GM19351 (cell line): ENCODE measurements around the gene ATF6.

Experiments
- ATAC-seq: cut with Tn5 transposase; IDR thresholded peaks from one replicate; pipeline ENCODE4 v1.9.1; 2021; ENCODE audit warnings: mild to moderate bottlenecking, moderate library complexity; ENCODE audit not compliant: unreplicated experiment

Gene ATF6

DNA sequence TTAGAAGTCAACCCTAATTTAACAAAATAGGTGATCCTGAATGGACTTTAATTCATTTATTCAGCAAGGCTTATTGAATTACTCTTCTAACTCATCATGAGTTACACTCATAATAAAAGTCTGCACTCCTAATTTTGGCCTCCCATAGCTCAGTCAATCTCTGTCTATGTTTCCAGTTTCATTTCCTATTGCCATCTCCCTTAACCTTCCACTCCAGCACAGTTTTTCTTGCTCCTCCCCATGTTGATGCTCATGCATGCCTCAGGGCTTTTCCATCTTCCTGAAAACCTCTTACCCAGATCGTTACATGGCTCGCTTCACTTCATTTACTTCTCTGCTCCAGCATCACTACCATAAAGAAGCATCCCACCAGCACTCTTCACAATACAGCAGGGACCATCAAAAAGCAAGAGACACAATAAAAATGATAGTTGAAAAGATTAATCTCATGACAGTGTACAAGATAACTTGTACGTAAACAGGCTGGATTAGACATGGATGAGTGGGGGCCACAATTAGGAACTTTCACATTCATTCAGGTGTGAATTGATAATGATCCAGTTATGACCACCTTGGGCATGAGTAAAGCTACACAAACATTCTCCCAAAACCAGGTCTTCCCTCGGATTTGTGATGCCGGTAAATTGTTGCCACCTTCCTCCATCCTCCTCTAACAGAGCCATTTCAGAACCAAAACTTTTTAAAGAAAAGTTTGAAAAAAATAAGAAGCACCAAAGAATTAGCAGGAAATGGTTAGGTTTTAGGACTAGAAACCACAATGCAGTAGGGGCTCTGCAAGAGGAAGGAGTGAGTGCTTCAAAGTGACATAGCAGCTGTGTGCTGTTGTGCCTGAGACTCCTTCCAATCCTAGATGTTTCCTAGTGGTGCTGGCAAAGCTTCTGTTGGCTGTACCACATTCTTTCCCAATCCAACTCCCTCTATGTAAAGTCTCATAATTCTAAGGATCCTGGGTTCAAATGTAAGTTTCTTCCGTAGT is 167.8 kb downstream of the ATF6 start:
- ATAC-seq: no peak

DNA sequence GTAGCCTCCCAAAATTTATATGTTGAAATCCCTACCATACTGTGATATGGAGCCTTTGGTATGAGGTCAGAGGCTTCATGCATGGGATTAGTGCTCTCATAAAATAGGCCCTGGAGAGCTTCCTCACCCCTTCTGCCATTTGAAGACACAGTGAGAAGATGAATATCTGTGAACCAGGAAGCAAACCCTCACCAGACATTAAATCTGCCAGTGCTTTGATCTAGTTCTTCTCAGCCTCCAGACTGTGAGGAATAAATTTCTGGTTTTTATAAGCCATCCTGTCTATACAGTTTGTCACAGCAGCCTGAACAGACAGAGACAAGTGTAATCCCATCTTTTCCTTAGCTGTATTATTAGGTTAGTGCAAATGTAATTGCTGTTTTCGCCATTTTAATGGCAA is 169.1 kb downstream of the ATF6 start:
- no peak for ATAC-seq

DNA sequence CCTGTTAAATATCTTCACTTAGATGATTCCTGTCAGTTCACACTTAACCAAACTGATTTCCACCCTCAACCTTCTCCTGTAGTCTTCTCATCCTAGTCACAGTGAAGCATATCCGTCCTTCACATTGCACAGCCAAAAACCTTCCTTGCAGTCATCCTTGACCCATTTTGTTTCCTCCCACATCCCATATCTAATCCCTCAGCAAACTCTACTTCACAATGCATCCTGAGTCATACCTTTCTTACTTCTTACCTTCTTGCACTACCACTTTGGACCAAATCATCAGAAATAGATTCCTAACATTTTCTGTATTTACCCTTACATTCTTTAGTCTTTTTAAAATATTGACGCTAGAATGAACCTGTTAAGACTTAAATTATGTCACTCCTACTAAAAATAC is 170.7 kb downstream of the ATF6 start:
- ATAC-seq: no peak

DNA sequence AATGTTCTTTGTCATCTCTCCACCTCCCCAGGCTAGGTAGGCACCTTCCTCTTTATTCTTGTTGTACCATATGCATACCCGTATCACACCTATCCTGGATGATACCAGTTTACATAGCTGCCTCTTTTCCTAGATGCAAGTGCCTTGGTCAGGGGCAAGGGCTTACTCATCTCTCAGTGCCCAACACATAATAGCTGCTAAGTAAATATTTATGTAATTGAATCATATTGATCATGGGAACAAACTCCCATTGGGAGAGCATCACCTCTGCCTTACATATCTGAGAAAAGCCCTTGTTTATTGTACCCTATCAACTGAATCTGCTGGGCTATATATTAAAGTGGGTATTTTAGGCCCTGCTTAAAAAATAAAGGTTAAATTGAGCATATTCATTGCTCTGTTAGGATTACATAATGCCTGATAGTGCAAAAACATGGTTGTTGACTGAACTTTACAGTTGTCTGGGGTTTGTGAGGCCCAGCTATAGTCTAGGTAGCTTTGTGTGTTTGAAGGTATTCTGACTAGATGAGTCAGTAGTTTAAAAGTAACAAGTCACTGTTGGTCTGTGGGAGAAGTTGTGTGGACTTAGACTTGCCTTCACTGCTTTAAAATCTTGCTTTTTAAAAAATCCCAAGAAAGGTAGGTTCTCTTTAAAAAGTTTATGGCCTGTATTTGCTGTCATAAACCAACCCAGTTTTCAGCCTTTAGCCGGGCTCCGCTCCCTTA is 174.9 kb downstream of the ATF6 start:
- ATAC-seq: no peak

DNA sequence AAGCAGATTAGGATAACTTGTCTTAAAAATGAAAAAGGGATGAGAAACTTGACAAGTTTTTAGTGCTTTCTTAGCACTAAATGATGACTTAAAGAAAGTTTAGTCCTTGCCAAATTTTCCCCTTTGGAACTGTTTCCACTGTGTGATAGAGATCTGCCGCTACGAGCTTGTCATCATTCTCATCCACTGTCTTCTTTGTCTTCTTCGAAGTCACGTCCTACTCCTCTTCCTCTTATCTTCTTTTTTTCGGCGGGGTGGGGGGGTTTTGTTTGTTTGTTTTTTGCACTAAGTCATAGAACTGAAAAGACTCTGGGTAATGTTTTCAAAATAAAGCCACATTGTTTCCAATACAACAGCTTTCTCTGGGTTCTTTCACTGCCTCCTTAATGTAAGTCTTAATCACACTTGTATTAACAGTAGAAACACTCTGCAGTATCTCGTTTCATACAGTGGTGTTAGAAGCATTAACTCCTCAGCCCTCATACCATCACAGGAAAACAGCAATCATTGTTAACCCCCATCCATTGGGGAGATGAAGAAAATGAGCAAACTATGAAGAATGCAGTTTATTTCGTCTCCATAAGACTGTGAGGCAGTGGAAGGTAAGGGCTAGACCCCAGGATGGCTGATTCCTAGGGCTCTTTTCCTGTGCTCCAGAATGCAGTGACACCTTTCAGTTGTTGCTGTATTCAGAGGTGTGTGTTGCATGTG is 175.8 kb downstream of the ATF6 start:
- ATAC-seq: no peak

DNA sequence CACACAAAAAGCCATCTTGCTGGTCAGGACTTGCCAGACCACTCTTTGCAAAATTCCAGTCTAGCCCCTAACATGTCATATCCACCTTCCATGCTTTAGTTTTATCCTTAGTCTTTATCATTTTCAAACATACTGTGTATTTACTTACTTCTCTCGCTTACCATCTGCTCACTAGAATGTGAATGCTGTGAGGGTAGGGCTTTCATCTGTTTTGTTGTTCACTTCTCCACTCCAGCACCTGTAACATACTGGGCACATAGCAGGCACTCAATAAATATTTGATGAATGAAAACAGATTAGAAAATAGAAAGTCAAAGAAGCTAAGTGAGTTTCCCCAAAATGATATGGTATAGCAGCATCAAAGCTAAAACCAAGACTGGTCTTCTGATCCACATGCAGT is 177.6 kb downstream of the ATF6 start:
- ATAC-seq: no peak

DNA sequence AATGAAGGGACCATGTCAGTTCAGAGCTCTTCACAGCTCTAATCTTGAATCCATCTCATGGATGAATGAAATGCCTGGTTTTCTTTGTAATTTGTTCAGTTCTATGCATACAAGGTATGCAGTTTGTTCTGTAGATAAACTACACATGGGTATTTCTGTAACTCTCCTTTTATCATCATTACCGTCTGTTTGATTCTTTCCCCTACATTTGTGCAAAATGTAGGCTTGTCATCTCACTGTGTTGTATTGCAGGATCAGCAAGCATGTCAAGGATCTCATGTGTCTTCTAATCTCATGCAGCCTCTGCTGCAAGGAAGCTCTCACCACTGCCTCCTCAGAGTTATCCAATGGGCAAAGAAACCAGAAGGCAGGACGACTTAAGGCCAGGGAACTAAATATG is 178.3 kb downstream of the ATF6 start:
- ATAC-seq: no peak

DNA sequence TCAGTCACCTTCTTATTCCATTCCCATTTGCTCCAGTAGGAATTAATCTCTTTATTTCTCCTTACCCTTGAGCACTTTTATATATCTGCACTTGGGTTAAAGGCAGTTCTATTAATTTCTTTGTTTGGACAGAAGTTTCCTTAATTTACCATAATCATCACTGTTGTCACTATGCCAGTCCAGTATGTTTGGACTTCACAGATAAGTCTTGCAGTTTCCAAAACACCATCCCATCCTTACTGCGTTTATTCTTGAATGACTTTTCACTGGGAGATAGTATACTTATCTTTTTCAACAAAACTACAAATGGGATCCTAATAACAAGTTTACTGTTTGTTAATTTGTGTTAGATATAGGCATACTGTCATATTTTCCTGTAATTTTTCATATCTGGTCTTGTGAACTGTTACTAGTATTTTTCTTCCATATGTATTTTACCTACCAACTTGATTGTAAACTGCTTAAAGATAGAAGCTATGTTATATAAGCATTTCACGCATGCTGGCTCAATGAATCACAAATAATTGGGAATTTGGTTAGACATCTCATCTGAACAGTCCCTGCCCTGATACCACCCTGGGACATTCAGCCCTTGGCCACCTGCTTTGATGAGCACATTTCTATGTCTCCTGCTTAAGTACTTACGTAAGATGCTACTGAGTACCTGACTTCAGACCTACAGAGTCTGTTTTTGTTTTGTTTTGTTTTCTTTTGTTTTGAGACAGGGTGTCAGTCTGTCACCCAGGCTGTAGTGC is 179.4 kb downstream of the ATF6 start:
- no peak for ATAC-seq

DNA sequence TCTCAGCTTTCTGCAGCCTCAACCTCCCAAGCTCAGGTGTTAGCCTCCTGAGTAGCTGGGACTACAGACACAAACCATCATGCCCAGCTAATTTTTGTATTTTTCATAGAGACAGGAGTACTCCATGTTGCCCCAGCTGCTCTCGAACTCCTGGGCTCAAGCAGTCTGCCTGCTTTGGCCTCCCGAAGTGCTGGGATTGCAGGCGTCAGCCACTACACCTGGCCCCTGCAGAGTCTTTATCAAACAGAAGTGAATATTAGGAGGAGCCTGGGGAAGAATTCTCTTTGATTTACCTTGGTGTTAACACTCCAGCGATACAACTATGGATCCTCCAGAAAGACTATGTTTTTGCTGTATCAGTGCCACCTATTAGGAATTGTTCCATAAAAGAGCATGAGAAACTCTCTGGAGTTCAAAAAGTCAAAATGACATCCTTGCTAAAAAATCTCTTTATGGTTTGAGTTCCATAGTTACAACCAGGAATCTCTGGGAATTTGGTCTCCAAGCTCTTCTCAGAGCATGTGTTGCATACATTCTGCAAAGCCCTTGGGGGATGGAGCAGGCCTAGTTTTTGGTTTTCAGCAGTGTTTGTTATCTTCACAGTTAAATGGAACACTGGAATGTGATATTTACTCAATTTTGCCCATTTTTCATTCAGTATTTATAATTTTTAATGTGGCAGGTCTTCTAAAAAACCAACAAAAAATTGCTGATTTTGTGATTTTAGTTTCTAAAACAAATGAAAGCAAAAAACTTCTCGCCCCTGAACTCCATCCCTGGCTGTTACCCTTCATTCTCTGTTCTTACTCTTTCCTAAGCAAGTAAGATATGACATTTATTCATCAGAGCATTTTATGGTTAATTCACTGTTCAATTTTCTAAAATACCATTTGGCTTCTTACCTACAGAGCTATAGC is 180.2 kb downstream of the ATF6 start:
- no peak for ATAC-seq

DNA sequence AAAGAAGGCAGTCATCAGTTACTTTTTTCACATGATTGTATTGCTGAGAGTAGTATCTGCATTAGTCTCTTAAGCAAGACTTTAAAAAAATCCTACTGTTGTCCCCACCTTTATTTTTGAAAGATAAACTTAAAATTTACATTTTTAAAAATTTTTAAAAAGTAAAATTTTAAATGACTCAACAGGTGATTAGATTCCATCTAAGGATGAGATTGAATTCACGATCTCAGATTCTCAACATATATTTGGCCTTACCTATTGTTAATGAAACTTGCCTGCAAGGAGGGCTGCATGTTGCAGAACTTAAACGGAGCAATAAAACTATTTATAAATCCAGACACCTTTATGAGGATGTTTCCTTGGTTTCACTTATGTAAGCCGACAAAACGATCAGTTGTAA is 182.3 kb downstream of the ATF6 start:
- no peak for ATAC-seq

DNA sequence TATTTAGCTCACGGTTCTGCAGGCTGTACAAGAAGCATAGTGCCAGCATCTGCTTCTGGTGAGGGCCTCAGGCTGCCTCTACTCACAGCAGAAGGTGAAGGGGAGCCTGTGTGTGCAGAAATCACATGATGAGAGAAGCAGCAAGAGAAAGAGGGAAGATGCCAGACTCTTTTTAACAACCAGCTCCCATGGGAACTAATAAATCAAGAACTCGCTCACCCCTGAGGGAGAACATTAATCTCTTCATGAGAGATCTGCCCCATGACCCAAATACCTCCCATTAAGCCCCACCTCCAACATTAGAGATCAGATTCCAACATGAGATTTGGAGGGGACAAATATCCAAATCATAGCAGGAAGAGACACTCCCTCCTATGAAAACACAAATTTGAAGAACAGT is 183.4 kb downstream of the ATF6 start:
- ATAC-seq: no peak

DNA sequence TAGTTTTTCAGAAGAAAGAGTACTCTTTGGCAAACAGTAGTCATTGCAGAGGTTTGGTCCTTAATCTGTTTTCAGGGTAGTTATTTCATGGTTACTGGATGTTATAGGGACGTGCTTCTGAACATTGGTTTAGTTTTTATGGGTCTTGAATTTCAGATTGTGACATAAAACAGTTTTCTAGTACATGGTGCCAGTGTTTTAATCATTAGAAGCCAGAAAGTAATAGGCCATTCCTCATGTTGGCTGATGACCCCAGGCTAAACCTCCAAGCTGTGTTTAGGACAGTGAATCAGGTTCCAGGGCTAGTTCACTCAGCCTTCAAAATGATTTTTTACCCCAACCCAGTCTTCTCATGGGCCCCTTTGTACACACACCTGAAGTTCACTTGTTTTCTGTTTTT is 184.3 kb downstream of the ATF6 start:
- no peak for ATAC-seq

DNA sequence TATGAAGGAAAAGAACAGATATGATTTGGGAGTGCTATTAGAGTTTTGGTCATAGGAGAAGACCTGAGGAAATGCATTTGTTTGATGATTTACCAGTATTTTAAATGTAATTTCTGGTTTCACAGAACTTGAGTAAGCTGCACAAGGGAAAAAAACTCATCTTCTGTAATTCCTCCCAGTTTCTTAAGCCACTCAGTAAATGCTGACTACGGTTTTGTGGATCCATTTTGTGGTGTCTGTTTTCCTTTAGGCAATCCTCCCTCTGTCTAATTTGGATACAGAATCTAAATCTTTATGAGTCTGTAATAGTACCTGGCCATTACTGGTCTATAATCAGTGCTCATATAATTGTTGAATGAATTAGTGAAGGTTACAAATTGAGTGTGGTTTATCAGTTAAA is 185.5 kb downstream of the ATF6 start:
- no peak for ATAC-seq

DNA sequence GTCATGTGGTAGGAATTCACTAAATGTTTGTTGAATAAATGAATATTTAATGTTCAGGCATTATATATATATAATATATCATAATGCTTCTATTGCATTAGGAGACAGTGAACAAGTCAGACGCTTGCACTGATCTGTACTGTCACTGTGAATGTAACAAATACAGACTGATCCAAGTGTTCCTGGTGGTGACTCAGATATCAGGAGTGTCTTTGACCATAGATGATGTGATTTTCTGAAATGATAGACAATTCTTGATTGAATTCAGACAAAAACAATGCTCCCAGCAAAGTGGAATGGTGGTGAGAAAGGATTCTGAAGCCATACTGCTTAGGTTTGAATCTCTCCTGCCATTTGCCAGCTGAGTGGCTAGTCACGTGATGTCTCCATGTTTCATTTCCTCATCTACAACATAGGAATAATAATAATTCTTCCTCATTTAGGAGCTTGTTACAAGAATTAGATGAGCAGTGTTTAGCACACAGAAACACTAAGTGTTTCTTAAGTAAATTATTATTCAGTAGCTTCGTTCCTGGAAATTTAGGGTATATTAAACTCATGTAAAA is 186.6 kb downstream of the ATF6 start:
- ATAC-seq: no peak

DNA sequence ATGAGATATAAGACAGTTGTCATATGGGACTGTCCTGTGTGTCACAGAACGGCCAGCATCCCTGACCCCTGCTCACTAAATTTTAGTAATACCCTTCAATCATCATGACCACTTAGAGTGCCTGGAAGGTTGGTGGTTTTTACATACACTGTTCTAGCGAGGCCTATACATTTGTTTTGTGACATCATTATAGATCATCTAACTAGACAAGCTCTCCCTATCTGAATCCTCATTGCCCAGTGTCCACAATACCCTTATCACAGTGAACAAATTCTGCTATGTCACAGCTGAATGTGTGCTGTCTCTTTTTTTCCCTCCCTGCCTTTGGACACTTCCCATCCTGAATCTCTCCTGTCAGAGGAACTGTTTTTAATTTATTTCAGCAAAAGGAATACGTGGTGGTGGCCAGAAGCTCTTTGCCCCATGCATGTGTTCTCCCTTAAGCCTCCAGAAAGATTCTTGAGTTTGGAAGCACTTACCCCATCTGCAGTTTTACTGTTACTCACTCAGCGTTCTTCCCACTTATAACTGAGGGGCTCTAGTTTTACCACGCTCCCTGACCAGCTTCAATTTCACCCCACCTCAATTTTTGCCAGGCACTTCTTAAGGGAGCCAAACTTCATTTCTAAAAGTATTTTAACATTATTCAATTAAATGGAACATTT is 187.3 kb downstream of the ATF6 start:
- ATAC-seq: no peak

DNA sequence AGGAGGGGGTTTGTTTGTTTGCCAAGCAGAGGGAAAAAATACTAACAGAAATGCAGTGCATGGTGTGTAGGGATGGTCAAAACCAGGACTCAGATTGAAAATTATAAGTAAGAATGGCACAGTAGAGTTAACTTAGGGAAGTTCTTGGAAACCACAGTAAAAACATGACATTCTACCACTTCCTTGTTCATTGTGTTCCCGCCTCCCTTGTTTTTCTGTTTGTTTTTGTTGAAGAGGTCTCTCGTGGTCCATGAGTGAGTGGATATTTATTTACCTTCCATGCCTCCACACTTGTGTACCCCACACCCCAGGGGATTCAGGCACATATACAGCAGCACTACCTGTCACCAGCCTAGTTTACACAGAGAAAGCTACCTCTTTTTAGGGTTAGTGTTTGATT is 187.9 kb downstream of the ATF6 start:
- ATAC-seq: no peak

DNA sequence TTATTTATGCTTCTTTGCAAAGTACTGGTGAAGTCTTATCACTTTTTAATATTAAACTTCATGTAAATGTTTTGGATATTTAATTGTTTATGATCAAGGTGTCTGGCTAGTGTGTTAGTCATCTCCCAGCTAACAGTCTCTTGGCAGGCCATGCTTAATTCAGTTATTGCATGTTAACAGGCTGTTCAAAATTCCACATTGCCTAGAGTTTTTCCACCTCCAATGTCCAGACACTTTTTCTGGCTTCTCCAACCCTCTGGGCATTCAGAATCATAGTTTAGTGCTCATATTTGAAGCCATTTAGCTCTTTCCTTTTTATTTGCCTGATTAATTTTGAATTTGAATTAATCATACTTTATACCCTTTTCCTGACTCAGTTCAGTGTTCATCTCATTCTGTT is 188.3 kb downstream of the ATF6 start:
- ATAC-seq: no peak

DNA sequence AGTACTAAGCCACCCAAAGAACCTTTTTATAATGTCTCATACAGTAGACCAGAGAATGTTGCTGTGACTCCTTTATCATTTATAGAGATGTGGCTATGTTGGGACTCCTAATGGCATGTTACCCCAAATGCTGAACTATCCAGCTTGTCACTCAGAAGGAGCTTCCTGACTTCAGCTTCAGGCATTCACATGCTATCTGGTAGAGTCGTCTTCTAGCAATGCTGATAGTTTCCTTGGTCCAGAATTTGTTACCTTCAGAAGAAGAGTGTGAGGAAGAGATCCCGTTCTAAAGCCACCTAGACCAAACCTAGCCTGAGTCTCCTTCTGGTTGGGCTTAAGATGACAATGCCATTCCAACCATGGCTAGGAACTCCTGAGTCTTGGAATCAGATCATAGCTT is 189.5 kb downstream of the ATF6 start:
- no peak for ATAC-seq

DNA sequence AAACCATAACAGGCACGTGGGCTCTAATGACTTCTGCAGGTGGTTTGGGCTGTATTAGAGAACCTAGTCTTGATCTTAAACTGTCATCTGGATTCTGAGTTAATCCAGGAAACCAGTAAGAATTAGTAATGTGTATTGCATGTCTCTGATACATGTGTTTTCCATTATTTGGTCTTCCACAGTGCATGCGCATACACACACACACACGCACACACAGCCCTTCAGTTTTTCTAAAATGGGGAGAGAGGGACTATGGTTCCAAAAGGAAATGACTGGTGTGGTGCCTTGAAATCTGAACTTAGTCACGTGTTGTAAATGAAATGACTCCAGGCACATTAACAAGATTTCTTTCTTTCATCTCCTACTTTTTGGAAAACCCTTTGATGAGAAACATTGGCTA is 190.0 kb downstream of the ATF6 start:
- ATAC-seq: no peak
